Uterus (tissue), 2 donors: ENCODE results near the gene COQ8B.

Experiments
- POLR2A ChIP-seq, 2 donors: fragments of 450-650 bp; IDR thresholded peaks; one replicate each; pipeline ENCODE4 v1.6.1; 2016; ENCODE audit warnings: antibody characterized with exemption in 2 of 2, mild to moderate bottlenecking in 1 of 2, moderate library complexity in 1 of 2
- TF ChIP-seq, protein P1 (sequence below), 4 experiments: fragments of 200-600 bp in 2 of 4; fragments of 450-650 bp in 2 of 4; sonication (generic) in 2 of 4; IDR thresholded peaks; one replicate each; pipeline ENCODE4 v1.5.1; 2016 to 2019; ENCODE audit warnings: antibody characterized with exemption in 4 of 4, mild to moderate bottlenecking in 2 of 4, moderate library complexity in 1 of 4

- TF ChIP-seq, protein P1, sequence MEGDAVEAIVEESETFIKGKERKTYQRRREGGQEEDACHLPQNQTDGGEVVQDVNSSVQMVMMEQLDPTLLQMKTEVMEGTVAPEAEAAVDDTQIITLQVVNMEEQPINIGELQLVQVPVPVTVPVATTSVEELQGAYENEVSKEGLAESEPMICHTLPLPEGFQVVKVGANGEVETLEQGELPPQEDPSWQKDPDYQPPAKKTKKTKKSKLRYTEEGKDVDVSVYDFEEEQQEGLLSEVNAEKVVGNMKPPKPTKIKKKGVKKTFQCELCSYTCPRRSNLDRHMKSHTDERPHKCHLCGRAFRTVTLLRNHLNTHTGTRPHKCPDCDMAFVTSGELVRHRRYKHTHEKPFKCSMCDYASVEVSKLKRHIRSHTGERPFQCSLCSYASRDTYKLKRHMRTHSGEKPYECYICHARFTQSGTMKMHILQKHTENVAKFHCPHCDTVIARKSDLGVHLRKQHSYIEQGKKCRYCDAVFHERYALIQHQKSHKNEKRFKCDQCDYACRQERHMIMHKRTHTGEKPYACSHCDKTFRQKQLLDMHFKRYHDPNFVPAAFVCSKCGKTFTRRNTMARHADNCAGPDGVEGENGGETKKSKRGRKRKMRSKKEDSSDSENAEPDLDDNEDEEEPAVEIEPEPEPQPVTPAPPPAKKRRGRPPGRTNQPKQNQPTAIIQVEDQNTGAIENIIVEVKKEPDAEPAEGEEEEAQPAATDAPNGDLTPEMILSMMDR (IDR thresholded peaks at IDR 0.05) = no peak
- TF ChIP-seq POLR2A (IDR thresholded peaks at IDR 0.05) = no peak
These were observed 39.1 kb upstream of the COQ8B start for GRCh38 chr19:40755791-40756190.
